Astrocyte of the spinal cord (primary cell): Measurements from ENCODE around the gene CADM3.

Experiments used
- DNase-seq: peaks from one replicate; pipeline ENCODE4 v3.0.0; 2011; ENCODE audit warnings: low read depth, low spot score
- H3K4me3 ChIP-seq: 2 replicates; pipeline ENCODE4 v1.5.1; 2011; ENCODE audit warnings: low read depth, mild to moderate bottlenecking, low read length, moderate library complexity
- CTCF ChIP-seq: IDR thresholded peaks from 2 replicates; pipeline ENCODE4 v1.5.1; 2012; ENCODE audit warnings: low read depth, mild to moderate bottlenecking, low read length, inconsistent platforms
- in situ Hi-C: cut with HindIII; loops from 2 replicates; pipeline ENCODE4 v1.10.0; 2017; ENCODE audit warnings: low sequenced_read_pairs

CADM3 gene

GRCh38 chr1:159222075-159222865, 50.9 kb downstream of the CADM3 start:
- no peak for TF ChIP-seq CTCF
- H3K4me3 ChIP-seq, result no peak overlapping the region
- in situ Hi-C loops, result no loop called here
- DNase-seq, result no peak

- no peak for TF ChIP-seq CTCF
- in situ Hi-C loops, result no loop called here
- DNase-seq, result no peak
- H3K4me3 ChIP-seq, result no peak overlapping the region
Observed at GRCh38 chr1:159223004-159223403, 51.6 kb downstream of the CADM3 start.

- in situ Hi-C loops, result no loop called here
- no peak for DNase-seq
- no peak for TF ChIP-seq CTCF
- no peak overlapping the region for H3K4me3 ChIP-seq
Observed at GRCh38 chr1:159228554-159228953, 57.1 kb downstream of the CADM3 start.

GRCh38 chr1:159229260-159229885, 58.0 kb downstream of the CADM3 start:
- DNase-seq, result no peak
- no peak for TF ChIP-seq CTCF
- no peak overlapping the region for H3K4me3 ChIP-seq
- in situ Hi-C loops, result no loop called here

- H3K4me3 ChIP-seq, result no peak overlapping the region
- in situ Hi-C loops, result no loop called here
- no peak for DNase-seq
- no peak for TF ChIP-seq CTCF
Observed at GRCh38 chr1:159229896-159230295, 58.5 kb downstream of the CADM3 start.

- TF ChIP-seq CTCF, result no peak
- in situ Hi-C loops, result no loop called here
- no peak overlapping the region for H3K4me3 ChIP-seq
- no peak for DNase-seq
Observed at GRCh38 chr1:159239551-159240220, 68.3 kb downstream of the CADM3 start.
